NK-92 treated with Interleukin-12 subunit alpha and Interleukin-12 subunit beta, amount 100 ng/mL, for 24 hours (cell line): ENCODE results near the gene C9orf50.
"Not testable (repeated sequence)": the region's sequence is repeated elsewhere in the genome, so short reads cannot be mapped to it uniquely, and the experiment has no call there.

Experiments used
- DNase-seq: peaks from one replicate; lab custom pipeline; 2025; lab: John Stamatoyannopoulos, UW

Gene C9orf50

GRCh38 chr9:129610473-129611306 lies 10.2 kb downstream of the C9orf50 start:
- peak; percentile 22 for DNase-seq

GRCh38 chr9:129610213-129610472 lies 10.8 kb downstream of the C9orf50 start:
- DNase-seq, result no peak

DNA sequence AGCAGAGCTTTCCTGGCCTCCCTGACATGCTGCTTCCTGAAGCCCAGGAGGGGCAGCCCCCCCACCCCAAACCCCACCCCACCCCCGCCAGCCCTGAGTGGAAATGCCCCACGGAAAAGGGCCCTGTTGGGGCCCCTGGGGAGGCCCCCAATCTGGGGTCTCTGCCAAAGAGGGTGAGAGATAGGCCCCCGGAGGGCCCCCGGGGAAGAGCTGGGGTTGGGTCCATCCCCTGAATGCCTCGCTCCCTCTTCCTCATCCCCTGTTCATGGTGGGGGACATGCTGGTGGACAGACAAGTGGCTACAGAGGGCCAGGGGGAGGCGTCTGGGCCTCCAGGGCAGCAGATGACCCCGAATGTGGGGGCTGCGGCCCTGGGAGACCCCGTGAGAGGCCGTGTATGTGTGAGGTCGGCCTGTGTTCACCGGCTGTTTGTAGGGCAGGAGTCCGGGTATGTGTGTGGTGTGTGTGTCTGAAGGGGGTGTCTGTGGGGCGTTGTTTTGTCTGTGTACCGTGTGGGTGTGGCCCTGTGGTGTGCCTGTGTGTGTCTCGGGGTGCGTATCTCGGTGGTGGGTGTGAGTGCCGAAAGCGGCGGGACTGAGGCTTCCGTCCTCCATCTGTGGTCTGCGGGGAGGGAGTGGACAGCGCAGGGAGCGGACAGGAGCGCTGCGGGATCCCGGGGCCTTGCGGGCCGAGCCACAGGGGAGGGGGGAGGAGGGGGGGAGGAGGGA lies 11.3 kb downstream of the C9orf50 start:
- no peak for DNase-seq

- no peak for DNase-seq
These were observed 12.1 kb downstream of the C9orf50 start for GRCh38 chr9:129608561-129609481.

DNA sequence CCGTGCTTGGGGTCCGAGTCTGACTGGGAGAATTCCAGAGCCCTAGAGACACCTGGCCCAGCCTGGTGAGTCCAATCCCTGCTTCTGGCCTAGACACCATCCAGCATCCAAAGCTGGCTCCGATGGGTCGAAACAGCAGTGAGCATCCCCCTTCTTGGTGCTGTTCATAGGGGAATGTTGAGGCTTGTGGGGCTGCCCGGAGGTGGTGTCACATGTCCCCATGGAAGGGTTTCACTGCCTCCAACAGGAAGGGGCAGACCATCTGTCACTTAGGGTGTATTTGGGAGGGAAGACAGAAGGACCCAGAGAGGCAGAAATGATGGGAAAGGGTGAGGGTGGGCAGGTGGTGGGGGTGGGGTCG lies 13.9 kb downstream of the C9orf50 start:
- no peak for DNase-seq

- no peak for DNase-seq
These were observed 14.5 kb downstream of the C9orf50 start for GRCh38 chr9:129606161-129607026.

GRCh38 chr9:129604766-129605163 lies 16.1 kb downstream of the C9orf50 start:
- DNase-seq, result peak; percentile 17

- DNase-seq, result no peak
These were observed 16.7 kb downstream of the C9orf50 start for GRCh38 chr9:129604056-129604765.

DNA sequence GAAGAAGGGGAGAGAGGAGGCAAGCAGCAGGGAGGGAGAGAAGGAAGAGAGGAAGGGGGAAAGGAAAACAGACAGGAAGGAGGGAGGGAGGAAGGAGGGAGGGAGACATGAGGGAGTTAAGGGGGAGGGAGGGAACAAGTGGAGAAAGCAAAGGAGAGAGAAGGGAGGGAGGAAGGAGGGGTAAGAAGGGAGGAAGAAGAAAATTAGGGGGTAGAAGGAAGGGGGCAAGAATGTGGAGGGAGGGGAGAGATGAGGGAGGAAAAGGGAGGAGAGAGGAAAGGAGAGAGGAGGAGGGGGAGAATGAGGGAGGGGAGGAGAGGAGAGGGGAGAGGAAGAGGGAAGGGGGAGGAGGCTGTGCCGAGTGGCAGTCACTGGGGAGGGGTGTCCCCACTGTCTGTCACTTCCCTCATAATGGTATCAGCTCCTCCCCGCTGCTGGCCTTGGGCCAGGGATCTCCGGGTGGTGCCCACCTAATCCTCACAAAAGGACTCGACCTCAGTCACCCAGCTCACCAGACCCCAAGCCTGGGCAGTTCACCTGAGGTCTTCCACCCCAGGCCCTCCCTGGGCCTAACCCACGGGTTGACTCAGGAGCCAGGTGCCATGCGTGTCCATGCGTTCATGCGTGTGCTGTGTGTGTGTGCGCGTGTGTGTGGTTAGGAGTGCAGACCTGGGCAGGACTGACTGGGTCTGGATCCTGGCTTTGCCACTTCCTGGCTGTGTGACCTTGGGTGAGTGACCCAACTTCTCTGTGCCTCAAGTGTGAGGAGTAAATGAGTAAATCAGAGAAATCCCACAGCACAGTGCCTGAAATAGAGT lies 18.1 kb downstream of the C9orf50 start:
- DNase-seq, result no peak

DNA sequence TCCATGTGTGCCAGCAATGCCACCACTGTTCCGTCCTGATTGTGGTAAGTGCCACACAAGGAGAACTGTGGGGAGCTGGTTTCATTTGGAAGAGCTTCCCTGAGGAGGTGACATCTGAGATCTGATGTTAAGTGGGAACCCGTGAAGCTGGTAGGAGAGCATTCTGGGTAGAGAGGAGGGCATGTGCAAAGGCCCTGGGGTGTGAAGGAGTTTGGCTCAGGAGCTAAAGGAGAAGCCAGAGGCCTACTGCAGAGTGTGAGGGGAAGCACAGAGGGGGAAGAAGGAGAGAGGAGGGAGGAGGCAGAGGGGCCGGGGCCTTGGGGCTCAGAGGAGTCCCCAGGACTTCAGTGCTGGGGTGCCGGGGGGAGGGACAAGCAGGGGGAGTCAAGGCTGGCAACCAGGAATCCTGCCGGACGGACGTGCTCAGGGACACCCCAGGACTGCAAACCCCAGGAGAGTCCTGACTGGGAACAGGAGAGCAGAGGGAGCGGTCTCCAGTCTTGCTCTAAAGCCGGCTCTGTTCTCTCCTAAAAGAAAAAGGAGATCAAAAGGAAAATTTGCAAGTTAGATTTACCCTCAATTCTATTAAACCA lies 19.7 kb downstream of the C9orf50 start:
- no peak for DNase-seq

DNA sequence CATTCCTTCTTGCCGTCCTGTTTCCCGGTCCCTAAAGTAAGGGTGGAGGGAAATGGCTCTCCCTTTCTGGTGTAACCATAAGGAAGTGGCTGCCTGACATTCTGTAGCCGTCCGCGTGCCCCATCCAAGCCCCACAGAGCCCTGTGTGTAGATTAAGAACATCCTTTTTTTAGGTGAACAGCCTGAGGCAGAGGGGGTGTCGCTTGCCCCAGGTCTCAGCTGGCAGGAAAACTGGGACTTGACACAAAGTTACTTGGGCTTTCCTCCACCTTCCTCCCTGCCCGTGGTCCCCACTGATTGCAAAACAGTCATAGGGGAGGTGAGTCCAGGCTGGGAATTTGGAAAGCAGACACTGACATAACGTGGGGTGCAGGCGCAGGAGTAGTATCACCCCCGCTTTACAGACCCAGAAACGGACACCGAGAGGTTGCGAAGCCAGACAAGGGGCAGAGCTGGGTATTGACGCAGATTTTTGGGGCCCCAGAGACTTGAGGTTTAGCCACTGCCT lies 22.8 kb downstream of the C9orf50 start:
- no peak for DNase-seq

- no peak for DNase-seq
These were observed 23.4 kb downstream of the C9orf50 start for GRCh38 chr9:129597355-129598088.

DNA sequence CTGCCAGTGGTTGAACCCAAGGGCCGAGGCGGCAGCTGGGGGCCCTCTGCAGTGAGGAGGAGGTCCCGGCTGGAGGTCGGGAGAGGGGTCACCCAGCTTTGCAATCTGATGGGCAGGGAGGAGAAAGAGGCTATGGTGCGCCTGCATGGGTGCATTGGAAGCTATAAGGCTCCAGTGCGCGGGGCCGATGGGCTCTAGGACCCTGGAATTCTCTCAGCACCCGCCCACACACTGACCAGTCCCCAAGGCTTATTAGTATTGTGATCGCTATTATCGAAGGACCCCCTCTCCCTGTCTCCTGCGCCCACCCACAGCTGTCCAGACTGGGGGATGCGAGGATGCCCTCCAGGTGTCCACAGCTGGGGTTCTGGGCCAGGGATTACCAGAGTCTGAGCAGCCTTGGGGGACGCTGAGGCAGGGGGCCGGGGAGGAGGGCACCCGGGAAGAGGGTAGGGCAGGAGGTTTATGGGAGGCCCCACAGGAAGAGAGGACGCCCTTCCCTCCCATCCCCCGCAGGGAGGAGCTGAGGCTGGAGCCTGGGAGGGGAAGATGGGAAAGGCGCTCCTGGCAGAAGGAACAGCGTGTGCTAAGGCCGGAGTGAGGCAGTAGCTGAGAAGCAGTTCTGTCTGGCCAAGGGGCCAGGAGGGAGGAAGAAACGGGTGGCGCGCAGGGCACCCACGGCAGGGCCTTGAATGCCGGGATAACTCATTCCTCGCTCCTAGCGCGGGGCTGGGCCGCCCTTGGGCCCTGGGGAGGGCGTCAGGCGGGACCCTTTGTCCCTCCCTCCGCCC lies 24.2 kb downstream of the C9orf50 start:
- no peak for DNase-seq

GRCh38 chr9:129595903-129596540 lies 24.9 kb downstream of the C9orf50 start:
- DNase-seq, result no peak

DNA sequence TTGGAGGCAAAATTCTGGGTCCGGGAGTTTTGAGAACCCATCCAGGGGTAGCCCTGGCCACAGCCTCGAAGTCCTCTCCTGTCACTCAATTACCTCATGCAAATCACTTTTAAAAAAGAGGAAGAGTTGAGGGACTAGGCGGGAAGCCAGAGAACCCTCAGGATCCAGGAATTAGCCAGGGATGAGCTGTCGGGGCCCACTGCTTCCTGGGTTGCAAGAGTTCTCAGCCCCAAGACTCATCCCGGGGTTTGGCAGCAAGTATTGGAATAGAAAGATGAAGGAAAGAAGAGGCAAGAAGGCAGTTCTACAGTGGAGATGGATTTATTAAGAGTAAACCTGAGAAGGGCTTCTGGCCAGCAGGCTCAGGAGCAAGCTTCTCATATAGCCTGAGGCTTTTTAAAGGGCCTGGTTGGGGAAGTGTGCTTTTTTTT lies 25.6 kb downstream of the C9orf50 start:
- DNase-seq, result no peak

DNA sequence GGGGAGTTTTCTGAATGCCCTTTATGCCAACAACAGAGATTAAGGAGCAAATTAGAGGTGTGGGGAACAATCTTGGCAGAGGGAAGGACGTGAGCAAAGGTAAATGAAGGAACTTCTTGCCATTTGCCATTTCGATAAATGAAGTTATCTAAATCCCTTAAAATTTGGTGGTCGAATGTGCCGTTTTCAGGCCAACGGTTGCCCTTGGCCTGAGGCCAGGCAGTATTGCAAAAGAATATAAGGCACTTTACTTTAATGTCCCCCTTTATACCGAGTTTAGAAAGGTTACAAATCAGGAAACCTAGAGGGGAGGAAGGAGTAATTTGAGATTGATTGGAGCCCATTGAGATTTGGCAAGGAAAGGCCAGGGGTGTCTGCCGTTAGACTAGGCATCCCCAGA lies 26.3 kb downstream of the C9orf50 start:
- DNase-seq, result no peak

GRCh38 chr9:129592790-129593189 lies 28.1 kb downstream of the C9orf50 start:
- not testable (repeated sequence) for DNase-seq
